Cortex of kidney (tissue), 1 donor: ENCODE results near the gene PHOX2A.
"Not testable (repeated sequence)": the region's sequence is repeated elsewhere in the genome, so short reads cannot be mapped to it uniquely, and the experiment has no call there.

Experiments used
- DNase-seq: peaks from one replicate; lab custom pipeline; 2025; lab: John Stamatoyannopoulos, UW

Gene PHOX2A

GRCh38 chr11:72222106-72222891, 21.7 kb downstream of the PHOX2A start:
- DNase-seq: no peak

- DNase-seq: no peak
Observed at GRCh38 chr11:72221386-72222075, 22.4 kb downstream of the PHOX2A start.

DNA sequence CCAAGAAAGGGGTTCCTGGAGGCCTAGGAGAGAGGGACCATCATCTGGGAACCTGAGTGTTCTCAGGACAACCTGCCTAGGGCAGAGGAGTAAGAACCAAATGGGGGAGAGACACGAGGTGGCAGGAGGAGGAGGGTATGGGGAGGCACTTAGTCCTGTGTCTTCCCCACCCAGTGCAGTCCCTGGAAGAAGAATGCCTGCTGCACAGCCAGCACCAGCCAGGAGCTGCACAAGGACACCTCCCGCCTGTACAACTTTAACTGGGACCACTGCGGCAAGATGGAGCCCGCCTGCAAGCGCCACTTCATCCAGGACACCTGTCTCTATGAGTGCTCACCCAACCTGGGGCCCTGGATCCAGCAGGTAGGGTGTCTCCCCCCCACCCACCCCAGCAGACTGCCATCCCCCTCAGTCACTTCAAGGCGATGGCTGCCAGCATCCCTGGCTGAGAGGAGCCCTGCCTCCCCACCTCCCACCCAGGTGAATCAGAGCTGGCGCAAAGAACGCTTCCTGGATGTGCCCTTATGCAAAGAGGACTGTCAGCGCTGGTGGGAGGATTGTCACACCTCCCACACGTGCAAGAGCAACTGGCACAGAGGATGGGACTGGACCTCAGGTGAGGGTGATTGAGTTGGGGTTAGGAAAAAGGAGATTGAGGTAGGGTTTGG, 23.1 kb downstream of the PHOX2A start:
- no peak for DNase-seq

DNA sequence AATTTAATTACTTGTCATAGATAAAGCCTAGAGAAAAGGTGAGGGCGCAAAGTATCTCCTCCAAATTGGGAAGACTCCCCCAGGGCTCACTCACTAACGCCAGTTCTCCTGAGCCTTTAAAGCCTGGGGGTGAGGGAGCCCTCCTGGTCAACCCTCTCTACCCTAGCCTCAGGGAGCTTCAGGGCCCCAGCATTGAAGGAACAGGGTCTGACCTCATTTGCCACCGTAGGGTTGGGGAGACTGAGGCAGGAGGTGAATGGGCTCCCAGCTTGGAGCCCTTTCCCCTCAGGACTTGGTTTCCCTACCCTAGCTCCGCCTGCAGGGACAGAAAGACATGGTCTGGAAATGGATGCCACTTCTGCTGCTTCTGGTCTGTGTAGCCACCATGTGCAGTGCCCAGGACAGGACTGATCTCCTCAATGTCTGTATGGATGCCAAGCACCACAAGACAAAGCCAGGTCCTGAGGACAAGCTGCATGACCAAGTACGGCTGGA, 25.7 kb downstream of the PHOX2A start:
- DNase-seq: no peak

GRCh38 chr11:72217841-72218240, 26.1 kb downstream of the PHOX2A start:
- DNase-seq: no peak

DNA sequence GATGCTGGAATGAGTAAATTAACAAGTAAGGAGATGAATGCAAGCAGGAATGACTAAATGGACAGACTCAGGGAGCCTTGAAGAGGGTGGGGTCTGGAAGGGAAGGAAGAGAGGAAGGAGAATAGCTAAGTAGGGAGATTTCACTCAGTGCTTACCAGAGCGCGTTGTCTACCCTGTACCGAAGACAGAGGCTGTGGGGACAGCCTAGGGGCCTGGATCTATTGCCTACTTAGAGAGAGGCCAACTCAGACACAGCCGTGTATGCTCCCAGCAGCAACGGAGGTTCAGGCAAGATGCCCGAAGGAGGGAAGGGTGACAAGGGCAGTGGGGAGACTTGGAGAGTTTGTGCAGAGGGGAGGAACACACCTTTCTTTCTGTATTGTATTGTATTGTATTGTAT, 27.3 kb downstream of the PHOX2A start, which contains the start of gene FOLR2:
FOLR2 (plus strand) TSS at position 157 of the 400 bp plus-strand sequence. CDS start 1,791 bp downstream, outside the sequence.
- no peak for DNase-seq

GRCh38 chr11:72209101-72209500, 34.9 kb downstream of the PHOX2A start:
- DNase-seq: no peak

DNA sequence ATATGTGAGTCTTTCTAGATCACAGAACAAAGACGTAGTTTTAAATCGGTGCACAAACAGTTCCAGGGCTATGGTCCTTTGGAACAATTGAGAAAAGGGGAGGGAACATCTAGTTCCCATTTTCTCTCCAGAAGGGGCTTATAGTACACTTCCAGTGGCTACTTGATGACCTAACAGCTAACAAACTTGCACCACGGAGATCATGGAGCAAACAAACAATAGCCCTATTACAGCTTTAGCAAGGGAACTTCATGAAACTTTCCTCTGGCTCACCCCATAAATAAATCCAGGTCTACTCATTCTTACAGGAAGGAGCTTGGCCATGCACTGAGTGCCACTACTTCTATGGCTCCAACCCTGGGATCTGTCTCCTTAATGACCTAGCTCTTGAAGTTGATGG, 35.7 kb downstream of the PHOX2A start:
- DNase-seq: no peak

GRCh38 chr11:72206794-72207193, 37.2 kb downstream of the PHOX2A start:
- not testable (repeated sequence) for DNase-seq

DNA sequence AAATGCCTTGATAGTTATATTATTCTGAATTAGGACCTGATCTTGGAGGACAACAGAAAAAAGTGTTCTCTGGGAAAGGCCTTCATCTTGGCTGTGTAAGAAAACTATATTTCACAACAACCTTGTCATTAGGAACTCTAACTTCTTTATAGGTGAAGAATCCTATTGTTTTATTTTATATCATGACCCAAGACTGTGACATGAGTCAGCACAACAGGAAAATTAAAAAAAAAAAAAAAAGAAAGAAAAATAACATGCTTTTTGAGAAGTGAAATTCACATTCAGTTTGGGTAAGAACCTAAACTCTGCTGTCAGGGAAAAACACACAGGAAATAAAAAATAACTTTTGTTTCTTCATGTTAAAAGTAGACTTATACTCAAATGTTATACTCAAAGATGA, 39.1 kb downstream of the PHOX2A start:
- DNase-seq: no peak

- DNase-seq: no peak
Observed at GRCh38 chr11:72203163-72203562, 40.8 kb downstream of the PHOX2A start.

DNA sequence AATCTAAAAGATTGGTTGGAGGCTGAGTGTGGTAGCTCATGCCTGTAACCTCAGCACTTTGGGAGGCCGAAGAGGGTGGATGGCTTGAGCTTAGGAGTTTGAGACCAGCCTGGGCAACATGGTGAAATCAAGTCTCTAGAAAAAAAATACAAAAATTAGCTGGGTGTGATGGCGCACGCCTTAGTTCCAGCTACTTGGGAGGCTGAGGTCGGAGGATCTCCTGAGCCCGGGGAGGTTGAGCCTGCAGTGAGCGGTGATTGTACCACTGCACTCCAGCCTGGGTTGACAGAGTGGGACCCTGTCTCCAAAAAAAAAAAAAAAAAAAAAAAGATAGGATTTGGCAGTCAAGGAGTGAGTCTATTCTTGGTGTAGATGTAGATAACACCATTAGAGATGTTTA, 41.4 kb downstream of the PHOX2A start:
- DNase-seq: no peak

DNA sequence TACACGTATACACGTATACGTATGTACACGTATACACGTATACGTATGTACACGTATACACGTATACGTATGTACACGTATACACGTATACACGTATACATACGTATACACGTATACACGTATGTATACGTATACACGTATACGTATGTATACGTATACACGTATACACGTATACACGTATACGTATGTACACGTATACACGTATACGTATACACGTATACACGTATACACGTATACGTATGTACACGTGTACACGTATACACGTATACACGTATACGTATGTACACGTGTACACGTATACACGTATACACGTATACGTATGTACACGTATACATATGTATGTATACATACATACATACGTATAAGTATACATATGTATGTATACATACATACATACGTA, 42.5 kb downstream of the PHOX2A start:
- not testable (repeated sequence) for DNase-seq

- DNase-seq: no peak
Observed at GRCh38 chr11:72195518-72196270, 48.3 kb downstream of the PHOX2A start.

DNA sequence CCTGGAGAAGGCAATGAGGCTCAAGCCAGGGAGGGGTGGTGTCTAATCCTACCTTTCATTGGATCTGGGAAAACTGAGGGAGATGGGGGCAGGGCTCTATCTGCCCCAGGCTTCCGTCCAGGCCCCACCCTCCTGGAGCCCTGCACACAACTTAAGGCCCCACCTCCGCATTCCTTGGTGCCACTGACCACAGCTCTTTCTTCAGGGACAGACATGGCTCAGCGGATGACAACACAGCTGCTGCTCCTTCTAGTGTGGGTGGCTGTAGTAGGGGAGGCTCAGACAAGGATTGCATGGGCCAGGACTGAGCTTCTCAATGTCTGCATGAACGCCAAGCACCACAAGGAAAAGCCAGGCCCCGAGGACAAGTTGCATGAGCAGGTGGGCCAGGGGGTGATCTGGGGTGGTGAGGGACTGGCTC, 52.0 kb downstream of the PHOX2A start, which contains the start of gene FOLR1:
FOLR1 (plus strand) TSS at position 180 of the 421 bp plus-strand sequence; CDS start at position 214, 34 bp downstream.
- no peak for DNase-seq

GRCh38 chr11:72190631-72191071, 53.3 kb downstream of the PHOX2A start:
- DNase-seq: no peak

DNA sequence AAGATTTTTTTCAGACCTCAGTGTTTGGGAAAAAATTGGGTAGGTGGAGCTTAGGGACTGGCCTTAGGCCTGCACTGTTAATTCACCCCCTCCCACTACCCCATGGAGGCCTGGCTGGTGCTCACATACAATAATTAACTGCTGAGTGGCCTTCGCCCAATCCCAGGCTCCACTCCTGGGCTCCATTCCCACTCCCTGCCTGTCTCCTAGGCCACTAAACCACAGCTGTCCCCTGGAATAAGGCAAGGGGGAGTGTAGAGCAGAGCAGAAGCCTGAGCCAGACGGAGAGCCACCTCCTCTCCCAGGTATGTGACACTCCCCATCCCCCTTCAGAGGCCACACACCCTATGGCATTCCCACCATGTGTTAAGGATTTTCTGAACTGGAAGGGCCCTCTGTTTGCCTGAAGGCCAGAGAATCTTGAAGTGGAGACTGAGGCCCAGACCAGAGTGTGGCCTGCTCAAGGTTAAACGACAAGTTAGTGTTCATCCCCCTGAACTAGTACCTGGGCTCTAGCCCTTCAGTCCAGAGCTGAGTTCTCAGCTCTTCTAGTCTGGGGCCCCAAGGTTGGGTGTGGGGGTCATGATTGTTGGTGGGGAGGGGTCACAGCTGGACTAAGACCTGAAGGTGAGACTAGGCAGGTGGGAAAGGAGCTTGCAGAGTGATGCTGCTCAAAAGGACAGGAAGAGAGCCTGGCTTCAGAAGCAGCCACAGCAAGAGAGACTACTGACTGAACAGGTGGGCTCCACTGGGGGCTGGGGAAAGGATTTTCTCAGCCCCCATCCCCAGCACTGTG, 54.3 kb downstream of the PHOX2A start:
- DNase-seq: no peak
